Renal pelvis (tissue), 4 donors: Measurements from ENCODE around the gene NUDT3. TPM values are rescaled to one million over a fixed set of nuclear protein-coding genes. Genes with fewer than 3 reads are reported as not detected.
A peak's percentile ranks its signal among the peaks of the same experiment; 100 is the strongest.
"Not testable (repeated sequence)": the region's sequence is repeated elsewhere in the genome, so short reads cannot be mapped to it uniquely, and the experiment has no call there.

Source experiments
- DNase-seq: peaks from one replicate; pipeline ENCODE4 v3.0.0-alpha.2; 2013
- polyA plus RNA-seq, 3 donors: library from polyadenylated mRNA; unstranded; fragments of 120-200 nt; gene quantifications; one replicate each; pipeline ENCODE4 v1.2.1, GENCODE V29; 2013; ENCODE audit not compliant: insufficient read length in 3 of 3

NUDT3 gene
- polyA plus RNA-seq, 3 donors = 18.7 to 22.1 (median 19.1) TPM

DNA sequence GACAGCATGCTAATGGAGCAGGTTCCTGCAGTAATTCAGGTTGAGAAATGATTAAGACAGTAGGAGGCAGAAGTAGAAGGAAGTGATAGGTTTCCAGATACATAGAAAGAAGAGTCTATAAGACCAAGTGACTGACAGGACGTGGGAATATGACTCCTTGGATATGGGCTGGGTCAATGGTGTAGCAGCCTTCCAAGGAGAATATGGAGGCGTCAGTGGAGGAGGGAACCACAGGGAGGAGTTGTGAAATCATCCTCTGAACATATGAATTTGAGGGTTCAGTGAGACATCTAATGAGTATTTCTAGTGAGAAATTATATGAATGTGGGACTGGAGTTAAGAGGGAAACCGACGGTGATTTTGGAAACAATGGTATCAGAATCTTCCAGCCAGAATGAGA is 43.3 kb downstream of the NUDT3 start:
- DNase-seq = no peak

DNA sequence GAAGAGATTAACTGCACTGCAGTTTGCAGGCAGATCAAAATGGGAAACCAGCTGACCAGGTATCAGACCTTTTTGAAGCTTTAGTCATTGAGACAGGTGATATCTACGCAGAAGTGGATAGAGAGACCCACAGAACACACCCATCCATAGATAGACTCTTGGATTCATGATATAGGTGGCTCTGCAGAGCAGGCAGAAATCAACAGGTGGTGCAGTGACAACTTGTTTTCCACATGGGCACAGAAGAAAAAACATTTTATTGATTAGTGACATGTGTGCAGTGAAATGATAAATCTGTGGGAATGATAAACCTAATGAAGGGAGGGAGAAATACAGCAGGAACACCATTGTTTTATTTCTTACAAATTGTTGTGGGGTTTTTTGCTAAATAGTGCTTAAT is 45.2 kb downstream of the NUDT3 start:
- DNase-seq = no peak

DNA sequence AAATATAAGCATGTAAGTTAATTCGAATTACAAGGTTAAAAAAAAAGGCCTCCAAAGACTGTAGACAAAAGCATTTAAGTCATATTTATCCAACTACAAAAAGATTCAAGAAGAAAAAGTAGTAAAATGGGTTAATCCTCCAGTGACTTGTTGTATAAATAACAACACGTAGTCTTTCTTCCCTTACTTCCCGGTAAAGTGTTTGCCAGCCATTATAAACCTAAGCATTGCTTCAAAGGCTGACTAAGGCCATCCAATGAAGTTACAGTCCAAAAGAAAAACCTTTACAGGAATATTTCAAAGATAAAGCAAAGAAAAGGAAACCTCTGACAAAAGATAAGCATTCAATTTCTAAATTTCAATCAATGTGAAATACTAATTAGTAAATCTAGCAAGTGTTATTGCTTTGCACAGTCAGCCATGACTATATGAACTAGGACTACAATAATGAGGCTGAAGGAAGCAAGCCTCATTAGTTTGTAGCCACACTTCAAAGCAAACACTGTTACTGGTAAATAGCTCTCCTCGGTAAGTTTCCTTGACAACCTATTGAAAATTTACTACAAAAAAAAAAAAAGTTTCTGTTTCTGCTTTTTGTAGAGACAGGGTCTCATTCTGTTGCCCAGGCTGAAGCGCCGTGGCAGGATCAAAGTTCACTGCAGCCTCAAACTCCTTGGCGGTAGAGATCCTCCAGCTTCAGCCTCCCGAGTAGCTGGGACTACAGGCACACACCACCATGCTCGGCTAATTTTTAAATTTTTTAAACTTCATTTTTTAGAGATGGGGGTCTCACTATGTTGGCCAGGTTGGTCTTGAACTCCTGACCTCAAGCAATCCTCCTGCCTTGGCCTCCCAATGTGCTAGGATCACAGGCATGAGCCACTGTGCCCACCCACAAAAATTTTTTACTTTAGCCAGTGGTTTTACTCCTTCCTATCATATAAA is 46.0 kb downstream of the NUDT3 start:
- peak; percentile 50 for DNase-seq

DNA sequence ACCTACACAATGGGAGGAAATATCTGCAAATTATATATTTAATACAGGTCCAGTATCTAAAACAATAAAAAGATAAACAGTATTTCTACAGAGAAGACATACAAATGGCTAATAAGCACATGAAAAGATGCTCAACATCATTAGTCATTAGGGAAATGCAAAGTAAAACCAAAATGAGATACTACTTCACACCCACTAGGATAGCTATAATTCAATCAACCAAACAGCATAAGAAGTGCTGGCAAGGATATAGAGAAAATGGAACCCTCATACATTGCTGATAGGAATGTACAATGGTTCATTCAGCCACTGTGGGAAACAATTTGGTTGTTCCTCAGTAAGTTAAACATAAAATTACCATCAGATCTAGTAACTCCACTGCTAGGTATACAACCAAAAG is 48.7 kb downstream of the NUDT3 start:
- no peak for DNase-seq

DNA sequence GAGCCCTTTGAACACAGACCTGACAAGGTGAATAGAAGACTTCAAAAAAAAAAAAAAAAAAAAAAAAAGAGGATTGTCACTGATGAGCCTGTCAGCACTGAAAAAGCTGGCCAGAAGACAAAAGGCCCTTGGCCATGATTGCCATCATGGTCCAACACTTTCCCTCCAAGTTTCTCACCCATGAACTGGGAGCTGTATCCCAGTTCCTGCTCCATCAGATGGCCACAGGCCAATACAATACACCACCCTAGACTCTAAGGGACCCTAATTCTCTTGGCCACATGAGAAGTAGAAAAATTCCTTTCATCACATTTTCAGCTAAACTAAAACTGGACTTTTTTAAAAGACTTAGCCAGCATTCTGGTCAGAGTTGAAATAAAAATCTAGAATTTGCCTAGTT is 50.2 kb downstream of the NUDT3 start:
- DNase-seq = no peak

DNA sequence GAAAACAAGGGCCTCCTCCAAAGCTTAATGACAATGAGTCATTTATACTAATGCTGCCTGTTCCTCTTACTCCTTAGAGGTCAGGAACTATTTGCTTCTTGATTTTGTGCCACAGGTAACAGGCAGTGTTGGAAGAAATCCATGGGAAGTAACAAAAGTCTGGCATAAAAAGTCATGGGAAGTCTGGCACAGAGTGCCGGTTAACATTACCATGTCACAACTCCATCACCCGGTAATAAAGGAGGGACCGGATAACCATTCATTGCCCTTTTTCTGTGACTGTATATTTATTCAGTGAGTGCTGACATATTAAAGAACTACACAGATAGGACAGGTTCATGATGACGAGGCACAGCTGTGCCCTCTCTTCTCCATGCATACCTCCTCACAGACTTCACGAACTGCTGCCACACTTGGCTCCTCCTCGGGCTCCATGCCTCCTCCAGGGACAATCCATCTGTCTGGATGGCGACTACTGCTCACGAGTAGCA is 50.9 kb downstream of the NUDT3 start:
- peak; percentile 74 for DNase-seq

DNA sequence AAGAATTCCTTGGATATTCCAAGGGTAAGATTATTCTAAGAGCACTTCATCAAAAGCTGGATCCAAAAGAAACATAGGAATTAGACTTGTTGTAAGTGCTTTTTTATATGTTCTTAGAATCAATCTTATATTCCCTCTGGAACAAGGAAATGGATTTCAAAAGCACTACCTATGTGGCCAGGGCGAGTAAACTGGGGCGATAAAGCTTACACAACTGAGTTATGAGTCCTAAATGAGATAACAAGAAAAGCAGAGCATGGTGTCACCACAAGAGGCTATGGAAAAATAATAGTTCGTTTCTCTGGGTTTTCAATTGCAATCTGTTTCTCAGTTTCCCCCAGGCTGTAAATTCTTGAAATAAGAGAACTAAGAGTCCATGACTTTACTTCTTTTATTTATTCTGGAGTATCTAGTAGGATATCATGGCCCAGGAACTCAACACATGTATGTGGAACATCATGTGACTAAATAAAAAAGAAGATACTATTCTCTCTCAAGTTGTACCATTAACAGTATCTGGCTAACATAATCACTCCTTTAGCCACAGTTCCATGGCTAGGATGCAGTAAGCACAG is 51.5 kb downstream of the NUDT3 start:
- DNase-seq = no peak

DNA sequence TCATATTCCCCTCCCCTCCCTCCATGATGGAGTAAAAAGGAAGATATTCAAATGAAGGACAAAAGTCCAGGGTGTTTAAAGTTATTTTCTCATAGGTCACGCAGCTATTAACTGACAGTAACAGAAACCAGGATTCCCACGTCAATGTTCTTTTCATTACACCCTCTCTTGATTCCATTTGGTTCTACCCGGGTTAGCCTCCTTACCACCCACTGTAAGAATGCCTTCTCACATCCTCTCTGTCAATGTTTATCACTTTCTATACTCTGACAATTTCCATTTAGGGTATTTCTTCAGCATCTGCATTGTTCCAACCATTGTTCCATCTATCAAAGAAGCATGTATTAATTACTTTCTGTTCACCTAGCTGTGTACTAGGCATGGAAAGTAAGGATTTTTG is 52.1 kb downstream of the NUDT3 start:
- no peak for DNase-seq

DNA sequence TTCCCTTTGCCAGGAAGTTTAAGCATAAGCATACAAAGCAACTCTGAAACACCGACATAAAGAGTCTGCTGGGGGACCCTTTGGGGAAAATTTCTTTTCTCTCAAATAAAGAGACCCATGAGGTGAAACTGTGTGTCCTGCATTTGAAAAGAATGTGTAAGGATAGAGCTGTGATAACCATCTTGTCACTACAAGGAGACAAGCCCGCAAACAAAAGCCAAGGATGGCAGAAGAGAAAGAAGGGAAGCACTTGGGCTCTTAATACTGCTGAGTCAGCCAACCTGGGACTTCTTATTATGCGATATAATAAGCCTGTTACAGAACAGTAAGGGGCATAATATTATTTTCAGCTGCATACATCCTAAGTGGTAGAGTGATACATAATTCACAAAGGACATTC is 52.5 kb downstream of the NUDT3 start:
- no peak for DNase-seq

DNA sequence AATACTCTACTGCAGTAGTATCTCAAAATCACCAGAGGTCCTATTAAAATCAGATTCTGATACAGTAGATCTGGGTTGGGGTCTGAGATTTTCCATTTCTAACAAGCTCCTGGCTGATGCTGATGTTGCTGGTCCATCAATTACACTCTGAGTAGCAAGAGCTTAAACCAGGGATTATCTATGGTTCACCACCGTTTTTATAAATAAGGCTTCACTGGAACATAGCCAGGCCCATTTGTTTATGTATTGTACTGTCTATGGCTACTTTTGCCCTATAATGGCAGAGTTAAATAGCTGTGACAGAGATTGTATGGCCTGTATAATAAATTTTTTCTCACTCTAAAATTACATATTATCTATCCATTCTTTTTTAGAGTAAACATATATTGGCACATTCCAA is 53.0 kb downstream of the NUDT3 start:
- no peak for DNase-seq

DNA sequence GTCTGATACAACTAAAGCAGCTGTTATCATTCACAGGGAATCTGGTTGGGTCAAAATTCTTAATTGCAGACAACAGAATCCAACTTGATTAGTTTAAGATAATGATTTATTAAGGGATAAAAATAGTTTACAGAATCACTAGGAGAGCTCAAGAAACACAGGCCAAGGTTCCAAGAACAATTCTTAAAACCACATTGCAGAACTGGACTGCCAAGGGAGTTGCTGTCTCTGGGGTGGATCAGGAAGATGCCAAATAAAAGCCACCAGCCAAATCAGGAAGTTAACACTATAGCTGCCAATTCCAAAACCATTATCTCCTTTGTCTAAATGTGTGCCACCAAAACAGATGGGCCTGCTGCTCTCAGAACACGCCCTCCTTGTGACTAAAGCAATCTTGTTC is 53.7 kb downstream of the NUDT3 start:
- no peak for DNase-seq

DNA sequence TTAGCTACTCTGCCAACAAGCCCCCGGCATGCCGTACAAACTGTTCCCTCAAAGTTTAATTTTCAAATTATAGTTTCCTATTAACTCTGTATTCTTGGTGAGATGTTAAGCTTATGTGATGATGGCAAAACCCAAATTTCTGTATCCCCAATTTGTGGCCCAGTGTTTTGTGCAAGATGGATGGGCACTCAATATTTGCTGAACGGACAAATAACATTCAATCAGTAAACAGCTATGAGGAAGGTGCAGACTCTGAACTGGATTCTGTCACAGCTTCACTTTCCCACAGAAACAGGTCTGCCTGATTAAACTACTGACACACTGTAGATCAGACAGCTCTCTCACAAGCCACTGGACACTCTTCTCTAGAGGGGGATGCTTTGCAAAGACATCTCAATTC is 54.1 kb downstream of the NUDT3 start:
- DNase-seq = no peak

DNA sequence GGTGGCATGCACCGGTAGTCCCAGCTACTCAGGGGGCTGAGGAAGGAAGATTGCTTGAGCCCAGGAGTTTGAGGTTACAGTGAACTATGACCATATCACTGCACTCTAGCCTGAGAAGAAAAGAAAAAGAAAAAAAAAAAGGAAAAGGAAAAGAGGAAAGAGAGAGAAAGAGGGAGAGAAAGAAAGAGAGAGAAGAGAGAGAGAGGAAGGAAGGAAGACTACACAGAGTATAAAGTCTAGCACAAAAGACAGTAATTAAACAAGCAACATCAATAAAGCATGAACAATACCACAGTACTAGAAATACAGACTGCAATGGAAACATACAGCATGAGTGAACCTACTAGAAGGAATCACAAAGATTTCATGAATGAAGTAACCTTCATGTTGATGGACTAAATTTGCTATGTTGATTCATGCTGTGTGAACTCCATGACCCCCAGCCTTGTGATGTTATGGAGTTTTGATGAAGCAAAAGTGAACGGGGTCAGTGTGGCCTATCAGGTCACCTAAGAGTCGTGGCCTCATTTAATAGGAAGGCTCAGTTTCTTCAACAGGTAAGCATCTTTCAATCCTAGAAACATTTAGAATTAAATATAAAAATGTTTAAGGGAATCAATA is 57.6 kb downstream of the NUDT3 start:
- DNase-seq = no peak

DNA sequence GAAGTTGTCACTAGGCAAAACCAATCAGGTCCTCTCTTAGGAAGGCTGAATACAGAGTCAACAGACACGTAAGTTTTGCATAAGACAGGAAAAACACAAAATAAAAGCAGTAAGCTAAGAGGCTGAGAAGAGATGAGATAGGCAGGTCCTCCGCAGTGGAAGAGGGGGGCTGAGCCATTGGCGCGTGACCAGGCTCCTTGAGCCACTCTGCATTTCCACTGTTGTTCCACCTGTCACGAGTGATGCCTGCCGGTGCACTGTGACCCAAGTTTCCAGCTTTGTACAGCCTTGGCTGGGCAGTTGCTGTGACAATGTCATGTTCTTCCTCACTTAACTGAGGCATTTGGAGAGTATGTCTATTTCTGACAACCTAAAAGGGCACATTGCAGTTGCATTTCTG is 58.6 kb downstream of the NUDT3 start:
- no peak for DNase-seq

DNA sequence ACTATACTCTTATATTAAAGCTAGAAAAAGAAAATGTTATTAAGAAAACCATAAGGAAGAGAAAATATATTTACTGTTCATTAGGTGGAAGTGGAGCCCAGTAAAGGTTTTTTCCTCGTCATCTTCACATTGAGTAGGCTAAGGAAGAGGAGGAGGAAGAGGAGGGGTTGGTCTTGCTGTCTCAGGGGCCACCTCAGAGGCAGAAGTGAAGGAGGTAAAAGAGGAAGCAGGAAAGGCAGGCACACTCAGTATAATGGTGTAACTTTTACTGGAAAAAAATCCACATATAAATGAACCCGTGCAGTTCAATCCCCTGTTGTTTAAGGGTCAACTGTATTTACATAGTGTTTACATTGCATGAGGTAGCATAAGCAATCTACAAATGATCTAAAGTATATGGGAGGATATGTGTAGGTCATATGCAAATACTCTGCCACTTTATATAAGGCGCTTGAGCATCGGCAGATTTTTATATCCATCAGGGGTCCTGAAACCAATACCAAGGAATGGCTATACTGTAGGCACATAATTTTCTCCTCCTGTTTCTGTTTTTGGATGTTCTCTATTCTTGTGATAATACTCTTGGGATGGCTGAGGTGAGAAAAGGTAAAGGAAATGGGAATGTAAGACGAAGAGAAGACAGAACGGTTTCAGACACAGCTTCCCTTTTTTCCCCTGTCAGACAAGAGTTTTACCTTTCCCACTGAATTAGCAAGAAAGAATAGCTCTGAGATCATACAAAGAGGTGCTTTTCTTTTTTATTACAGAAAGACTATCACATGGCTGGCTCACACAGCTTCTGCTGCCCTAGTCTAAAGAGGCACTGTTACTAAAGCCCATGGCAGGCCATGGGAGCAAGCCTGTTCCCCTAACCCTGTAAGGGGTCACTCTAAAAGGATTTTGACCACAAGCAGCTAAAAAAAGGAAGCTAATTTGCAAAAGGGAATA is 59.9 kb downstream of the NUDT3 start:
- no peak for DNase-seq

DNA sequence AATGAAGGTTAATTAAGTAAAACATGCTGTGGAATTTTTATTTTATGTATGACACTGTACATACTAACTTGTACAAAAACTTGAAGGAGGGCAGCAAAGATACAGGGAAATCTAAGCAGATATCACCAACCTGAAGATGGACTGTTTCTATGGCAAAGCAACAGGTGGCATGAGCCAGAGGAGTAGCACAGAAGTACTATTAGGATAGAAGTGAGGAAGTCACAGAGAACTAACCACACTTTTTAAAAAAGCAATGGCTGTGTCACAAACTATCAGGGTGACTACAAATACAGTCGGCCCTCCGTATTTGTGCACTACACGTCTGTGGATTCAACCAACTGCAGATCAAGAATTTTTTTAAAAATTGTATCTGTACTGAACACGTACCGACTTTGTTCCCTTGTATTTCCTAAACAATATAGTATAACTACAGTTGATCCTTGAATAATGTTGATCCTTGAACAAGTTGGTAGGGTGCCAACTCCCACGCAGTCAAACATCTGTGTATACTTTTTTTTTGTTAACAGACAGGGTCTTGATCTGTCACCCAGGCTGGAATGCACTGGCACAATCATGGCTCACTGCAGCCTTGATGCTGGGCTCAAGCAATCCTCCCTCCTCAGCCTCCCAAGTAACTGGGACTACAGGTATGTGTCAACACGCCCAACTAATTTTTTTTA is 61.0 kb downstream of the NUDT3 start:
- no peak for DNase-seq

DNA sequence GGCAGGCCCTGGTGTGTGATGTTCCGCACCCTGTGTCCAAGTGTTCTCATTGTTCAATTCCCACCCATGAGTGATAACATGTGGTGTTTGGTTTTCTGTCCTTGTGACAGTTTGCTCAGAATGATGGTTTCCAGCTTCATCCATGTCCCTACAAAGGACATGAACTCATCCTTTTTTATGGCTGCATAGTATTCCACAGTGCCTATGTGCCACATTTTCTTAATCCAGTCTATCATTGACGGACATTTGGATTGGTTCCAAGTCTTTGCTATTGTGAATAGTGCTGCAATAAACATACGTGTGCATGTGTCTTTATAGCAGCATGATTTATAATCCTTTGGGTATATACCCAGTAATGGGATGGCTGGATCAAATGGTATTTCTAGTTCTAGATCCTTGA is 62.7 kb downstream of the NUDT3 start:
- not testable (repeated sequence) for DNase-seq

DNA sequence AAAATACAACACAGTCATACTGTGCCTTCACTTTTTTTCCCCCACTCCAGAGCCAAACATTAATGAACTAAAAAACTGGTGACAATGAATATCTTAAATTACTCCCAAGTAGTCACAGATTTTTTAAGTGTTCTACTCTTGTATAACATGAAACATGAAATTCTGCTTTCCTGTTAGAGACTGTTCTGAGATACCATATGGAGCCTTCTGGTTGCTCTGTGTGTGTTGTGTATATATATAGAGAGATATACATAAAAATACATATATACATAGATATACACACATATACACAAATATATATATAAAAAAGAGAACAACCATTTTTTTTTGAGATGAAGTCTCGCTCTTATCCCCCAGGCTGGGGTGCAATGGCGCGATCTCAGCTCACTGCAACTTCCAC is 63.5 kb downstream of the NUDT3 start:
- no peak for DNase-seq

DNA sequence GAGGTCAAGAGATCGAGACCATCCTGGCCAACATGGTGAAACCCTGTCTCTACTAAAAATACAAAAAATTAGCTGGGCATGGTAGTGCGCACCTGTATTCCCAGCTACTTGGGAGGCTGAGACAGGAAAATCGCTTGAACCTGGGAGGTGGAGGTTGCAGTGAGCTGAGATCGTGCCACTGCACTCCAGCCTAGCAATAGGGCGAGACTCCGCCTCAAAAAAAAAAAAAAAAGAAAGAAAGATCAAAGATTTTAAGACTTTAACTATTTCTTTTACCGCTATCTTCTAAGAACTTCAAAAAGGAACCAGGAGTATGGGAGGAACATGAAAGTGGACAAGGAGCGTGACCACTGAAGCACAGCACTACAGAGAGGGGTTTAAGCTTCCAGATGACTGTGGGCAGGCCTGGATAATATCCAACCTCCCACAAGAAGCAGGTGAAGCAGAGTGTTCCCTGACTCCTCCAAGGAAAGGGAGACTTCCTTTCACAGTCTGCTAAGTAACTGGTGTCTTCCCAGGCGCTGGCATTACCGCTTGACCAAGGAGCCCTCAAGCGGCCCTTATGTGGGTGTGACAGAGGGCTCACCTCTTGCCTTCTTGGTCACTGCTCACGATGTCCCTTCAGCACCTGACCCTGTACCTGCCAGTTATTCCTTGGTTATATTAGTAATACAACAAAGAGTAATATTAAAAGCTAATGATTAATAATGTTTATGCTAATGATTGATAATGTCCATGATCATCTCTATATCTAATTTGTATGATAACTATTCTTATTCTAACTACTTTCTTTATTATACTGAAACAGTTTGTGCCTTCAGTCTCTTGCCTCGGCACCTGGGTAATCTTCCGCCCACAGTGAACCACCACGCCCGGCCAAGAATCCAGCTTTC is 64.9 kb downstream of the NUDT3 start:
- not testable (repeated sequence) for DNase-seq

DNA sequence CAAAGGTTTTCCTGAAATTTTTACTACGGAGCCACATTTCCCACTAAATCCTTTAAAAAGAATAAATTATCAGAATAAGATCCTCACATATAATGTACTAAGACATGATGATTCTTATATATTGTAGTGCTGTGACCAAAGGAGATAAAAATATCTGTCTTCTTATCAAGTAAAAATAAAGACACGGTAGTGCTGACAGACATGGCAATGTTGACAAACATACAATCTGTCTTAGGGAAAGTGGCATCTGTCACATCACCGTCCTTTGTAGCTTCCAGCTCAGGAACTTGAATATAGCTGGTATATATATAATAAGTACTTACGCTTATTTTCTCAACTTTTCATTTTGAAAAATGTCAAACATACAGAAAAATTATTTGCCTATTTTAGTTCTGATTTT is 66.8 kb downstream of the NUDT3 start:
- DNase-seq = no peak
